HL-60/S4 treated with phorbol 12-myristate 13-acetate at 8.2 ng/mL for 4 days and 3 days (cell line): Measurements from ENCODE around the gene PPP2R2C.

Experiments
- in situ Hi-C: fragments of 300-500 bp; cut with MboI; formaldehyde crosslinking; loops from 2 replicates; pipeline ENCODE4 v1.15.0; 2022; ENCODE audit warnings: low sequenced_read_pairs

The PPP2R2C gene

DNA sequence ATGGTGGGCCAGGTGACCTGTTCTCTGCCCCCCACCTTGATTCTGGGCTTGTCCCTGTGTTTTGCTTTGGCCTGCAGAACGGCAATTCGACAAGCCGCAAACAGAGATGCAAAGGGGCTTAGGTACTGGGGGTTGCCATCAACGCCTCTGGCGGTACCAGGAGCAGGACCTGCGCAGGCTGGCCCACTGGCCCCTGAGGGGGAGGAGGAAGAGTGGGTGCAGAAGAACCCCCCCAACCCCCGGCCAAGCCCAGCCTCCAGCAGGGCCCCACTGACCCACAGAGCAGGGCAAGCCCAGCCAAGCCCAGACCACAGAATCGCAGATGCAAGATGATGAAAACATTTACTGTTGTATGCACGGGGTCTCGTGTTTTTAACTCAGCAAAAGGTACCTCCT lies 89.4 kb downstream of the PPP2R2C start:
- in situ Hi-C loops, result no loop called here

- in situ Hi-C loops, result no loop called here
These were observed 90.8 kb downstream of the PPP2R2C start for GRCh38 chr4:6381571-6382123.

DNA sequence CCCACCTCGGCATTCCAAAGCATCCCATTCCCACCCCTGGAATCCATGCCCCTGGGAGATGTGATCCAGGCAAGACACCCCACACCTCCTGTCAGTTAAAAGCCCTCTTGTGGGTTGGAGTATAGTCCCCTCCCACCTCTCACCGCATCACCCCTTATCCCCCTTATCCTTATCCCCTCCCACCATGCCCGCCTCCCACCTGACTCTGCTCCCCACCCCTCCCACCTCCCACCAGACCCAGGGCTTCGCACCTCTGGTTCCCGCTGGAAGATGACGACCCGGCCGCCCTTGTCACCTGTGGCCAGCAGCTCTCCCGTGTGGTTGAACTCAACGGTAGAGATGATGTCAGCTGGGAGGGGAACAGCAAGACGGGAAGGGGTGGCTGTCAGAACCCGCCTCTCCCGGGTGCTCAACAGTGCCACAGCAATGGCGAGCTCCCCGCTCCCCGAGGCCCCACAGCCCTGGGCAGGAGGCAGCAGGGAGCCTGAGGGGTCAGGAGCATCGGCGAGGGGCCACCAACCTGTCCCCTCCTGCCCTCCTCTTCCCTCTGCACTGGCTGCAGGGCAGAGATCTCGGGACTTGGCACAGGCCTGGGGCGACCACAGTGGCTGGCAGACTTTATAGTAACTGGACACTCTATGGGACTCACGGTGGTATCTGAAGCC lies 91.5 kb downstream of the PPP2R2C start:
- in situ Hi-C loops, result no loop called here

GRCh38 chr4:6379767-6380745 lies 92.4 kb downstream of the PPP2R2C start:
- in situ Hi-C loops, result no loop called here

DNA sequence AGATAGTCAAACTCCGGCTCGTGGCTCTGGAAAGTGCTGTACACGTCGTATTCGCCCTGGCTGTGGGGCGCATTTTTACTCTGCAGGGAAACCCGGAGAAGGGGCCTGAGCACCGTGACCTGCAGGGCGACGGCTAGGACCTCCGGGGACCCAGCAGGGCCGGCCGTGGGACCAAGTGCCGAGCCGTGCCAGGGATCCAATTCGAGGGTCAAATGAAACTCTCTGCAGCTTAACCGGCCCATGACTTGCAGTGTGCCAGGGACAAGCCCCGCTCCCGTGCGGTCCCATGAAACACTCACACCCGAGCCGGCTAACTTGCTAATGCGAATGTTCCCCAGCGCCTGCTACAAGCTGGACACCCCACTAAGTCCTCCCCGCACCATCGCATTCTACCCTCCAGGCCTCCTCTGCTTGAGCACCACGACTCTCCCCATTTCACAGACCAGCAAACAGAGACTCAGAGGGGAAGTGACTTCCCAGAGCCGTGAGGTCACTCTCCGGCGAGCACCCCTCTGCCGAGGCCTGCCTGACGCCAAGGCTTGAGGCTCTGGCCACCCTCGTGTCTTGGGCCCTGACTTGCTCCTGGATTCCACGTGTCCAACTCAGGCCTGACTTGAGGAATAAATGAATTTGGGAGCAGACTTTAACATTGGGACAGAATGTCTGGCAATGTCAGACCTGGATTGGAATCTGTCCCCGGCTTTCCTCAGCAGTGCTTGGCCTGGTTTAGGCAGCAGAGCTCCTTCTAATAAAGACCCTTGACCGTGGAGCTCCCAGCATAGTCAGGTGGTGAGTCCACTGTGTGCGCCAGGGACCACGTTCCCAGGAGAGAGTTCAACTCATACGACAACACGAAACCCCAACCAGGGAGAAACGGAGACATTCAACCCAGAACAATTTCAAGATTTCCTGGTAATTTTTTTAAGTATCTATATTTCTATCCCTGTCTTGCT lies 93.6 kb downstream of the PPP2R2C start:
- in situ Hi-C loops, result no loop called here

GRCh38 chr4:6377626-6378492 lies 94.6 kb downstream of the PPP2R2C start:
- in situ Hi-C loops, result no loop called here

DNA sequence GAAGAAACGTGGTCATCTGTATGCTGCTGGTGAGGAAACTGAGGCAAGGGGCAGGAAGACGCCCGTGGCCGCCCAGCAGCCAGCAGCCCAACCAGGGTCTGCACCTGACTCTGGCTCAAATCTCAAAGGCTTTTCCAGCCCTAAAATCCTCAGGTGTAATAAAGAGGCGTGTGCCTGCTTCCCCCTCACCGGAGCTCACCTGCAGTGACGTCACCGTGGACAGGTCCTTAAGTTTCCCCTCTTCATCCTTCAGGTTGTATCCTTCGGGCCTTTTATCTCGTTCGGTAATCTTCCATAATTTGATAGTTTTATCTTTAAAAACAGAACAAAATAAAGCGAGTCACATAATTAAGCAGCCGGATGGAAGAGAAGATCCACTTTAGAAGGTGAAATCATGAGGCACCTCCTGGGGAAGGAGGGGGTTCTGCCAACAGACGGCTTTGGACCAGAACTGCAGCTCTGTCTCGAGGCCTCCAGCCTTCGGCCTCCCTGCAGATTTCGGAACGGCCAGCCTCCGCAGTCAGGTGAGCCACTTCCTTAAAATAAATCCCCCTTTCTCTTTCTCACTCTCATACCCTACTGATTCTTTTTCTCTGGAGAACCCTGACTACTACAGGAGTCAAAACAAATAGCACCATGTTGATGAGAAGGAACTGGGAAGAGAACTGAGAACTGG lies 96.7 kb downstream of the PPP2R2C start:
- in situ Hi-C loops, result no loop called here

- in situ Hi-C loops, result no loop called here
These were observed 97.8 kb downstream of the PPP2R2C start for GRCh38 chr4:6374575-6374974.

DNA sequence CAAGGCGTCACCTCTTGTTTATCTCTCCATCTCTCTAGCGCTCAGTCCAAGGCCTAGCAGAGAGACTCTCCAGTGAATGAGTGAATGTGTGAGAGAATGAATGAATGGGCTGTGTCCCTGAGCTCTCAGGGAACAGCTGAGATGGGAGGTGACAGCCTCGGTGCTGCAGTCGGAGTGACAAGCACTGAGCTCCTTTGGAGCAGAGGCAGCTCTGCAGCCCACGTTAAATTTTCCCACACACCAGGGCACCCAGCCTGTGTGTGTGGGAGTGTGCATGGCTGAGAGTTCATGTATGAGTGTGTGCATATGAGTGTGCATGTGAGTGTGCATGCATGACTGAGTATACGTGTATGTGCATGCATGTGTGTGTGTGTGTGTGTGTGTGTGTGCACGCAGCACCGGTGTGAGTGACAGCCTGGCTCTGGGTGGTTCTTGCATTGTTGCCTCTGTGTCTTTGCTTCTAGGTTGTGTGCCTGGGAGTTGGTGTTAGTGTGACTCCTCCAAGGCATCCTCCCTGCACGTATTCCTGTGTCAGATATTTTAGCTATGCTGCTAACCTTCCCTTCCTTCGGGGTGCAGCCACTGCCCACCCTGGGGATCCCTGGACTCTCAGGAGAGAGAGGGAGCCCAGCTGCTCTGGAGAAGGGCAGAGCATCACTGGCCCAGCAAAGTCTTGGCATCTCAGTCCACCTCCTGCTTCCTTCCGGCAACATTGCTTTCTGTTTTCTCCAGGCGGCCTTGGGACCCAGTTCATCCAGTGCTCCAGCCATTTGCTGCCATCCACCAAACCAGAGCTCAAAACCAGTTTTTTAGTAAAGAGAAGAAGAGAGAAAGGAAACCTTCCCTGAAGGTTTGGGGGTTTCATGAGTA lies 98.6 kb downstream of the PPP2R2C start:
- in situ Hi-C loops, result no loop called here

GRCh38 chr4:6372649-6373525 lies 99.5 kb downstream of the PPP2R2C start:
- in situ Hi-C loops, result no loop called here

- in situ Hi-C loops, result no loop called here
These were observed 100.6 kb downstream of the PPP2R2C start for GRCh38 chr4:6371812-6372211.

DNA sequence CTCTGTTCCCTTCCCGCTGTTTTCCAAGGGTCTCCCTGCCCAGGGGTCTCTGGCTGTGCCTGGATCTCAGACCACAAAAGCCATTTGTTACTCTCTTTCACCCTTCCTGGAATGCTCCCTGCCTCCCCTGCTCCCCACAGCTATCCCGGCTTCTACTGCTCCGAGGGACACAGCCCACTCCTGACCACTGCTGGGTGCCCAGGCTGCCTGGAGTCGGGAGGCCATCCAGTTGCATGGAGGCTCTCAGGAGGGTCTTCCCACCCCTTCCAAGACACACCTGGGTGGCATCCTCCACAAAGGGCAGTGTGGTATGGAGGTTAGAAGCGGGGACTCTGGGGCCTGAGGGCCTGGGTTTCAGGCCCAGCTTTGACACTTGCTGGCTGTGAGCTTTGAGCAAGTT lies 101.1 kb downstream of the PPP2R2C start:
- in situ Hi-C loops, result no loop called here

DNA sequence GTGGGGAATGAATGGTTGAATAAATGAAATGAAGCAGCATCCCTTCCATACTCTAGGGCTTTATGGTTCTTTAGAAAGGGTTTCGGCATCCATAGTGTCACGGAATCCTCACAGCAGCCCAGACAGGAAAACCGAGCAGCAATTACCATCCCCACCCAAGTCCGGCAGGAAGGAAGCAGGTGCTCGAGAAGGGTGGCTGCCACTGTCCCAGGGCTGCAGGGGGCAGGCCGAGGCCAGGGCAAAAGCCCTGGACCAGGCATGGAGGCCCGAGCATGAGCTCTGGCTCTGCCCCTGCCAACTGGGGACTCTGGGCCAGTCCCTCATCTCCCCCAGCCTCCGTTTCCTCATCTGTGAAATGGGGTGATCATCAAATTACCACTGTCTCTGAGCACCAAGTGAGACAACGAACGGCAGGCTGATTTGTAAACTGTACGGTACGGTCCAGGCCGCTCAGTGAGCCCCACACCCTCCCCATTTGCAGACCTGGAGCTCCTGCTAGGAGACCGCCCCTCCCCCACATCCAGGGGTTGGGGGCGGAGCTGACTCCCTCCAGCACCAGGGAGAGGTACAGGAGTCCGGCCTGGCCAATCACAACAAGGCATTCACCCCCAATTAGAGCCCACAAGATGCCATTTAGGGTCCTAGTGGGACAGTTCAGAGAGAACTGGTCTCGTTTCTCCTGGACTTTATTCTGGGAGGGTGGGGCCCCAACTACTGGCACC lies 102.3 kb downstream of the PPP2R2C start:
- in situ Hi-C loops, result no loop called here

DNA sequence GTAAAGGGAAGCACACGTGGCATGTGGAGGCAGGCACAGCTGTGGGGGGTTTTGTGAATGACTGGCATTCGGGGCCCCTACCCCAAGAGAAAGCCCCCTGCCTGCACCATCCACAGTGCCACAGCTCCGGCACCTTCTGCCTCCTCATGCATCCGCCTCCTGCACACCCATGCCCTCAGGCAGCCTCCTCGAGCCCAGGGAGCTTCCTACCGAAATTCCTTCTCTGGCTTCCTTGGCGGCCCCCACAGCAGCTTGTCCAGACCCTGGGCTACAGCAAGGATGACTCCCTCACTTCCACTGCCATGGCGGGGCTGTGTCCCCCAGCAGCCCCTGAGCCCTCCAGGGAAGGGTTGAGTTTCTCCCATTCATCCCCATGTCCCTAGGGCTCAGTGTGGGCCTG lies 102.9 kb downstream of the PPP2R2C start:
- in situ Hi-C loops, result no loop called here

- in situ Hi-C loops, result no loop called here
These were observed 103.4 kb downstream of the PPP2R2C start for GRCh38 chr4:6369035-6369434.

DNA sequence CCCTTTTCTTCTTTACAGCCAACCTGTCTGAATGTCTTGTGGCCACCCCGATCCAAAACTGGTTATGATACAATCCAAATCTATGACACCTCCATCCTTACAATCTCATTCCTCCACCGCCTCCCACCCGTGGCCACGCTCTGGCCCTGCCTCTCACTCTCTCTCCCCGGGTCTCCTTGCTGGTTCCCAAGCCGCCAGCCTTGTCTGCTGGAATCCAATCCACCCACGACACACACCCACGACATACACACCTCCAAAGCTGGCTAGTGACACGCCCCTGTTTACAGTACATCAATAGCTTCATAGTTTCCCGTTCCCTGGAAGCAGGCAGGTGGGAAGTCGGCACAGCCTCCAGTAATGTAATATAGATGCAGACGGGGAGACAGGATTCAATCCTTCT lies 103.8 kb downstream of the PPP2R2C start:
- in situ Hi-C loops, result no loop called here

DNA sequence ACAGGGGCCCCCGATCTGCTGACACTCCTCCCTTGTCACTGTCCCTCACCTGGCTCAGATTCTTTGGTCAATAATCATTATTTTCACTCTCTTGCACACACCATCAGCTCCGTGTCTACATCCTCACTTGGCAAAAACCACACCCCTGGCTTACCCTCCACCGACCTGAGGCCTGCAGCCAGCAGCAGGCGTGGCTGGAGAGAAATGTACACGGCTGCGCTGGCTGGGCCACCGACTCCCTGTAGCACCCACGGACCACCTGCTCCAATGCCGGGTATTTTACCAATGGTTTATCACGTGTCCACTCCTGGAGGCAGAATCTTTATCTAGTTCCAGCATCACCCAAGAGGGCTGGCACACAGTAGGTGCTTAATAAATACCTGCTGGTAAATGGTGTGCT lies 104.3 kb downstream of the PPP2R2C start:
- in situ Hi-C loops, result no loop called here
